Neural crest cell (in vitro differentiated cells): Measurements from ENCODE around the gene ANKRD27. TPM values are rescaled to one million over a fixed set of nuclear protein-coding genes. Genes with fewer than 3 reads are reported as not detected.
"Not testable (repeated sequence)": the region's sequence is repeated elsewhere in the genome, so short reads cannot be mapped to it uniquely, and the experiment has no call there.

ENCODE experiments used
- DNase-seq: peaks from one replicate; pipeline ENCODE4 v3.0.0; 2021; ENCODE audit warnings: low read depth, mixed read lengths, low spot score
- H3K27ac Mint-ChIP-seq: one replicate; pipeline ENCODE4 v1.8.0; 2021; ENCODE audit warnings: mild to moderate bottlenecking, mixed read lengths; ENCODE audit not compliant: unreplicated experiment
- H3K27me3 Mint-ChIP-seq: 2 replicates; pipeline ENCODE4 v1.8.0; 2021; ENCODE audit warnings: low read depth, mild to moderate bottlenecking, mixed read lengths
- H3K36me3 Mint-ChIP-seq: 2 replicates; pipeline ENCODE4 v1.8.0; 2021; ENCODE audit warnings: low read depth, mild to moderate bottlenecking, mixed read lengths
- H3K4me1 Mint-ChIP-seq: 2 replicates; pipeline ENCODE4 v1.8.0; 2021; ENCODE audit warnings: mixed read lengths
- H3K4me3 Mint-ChIP-seq: one replicate; pipeline ENCODE4 v1.8.0; 2021; ENCODE audit warnings: mild to moderate bottlenecking, mixed read lengths
- H3K9me3 Mint-ChIP-seq: 2 replicates; pipeline ENCODE4 v1.8.0; 2021; ENCODE audit warnings: mixed read lengths
- CTCF ChIP-seq: fragments of 200-600 bp; sonication (generic); conservative IDR thresholded peaks from 2 replicates; pipeline ENCODE4 v1.5.0; 2021; ENCODE audit warnings: antibody characterized with exemption, mild to moderate bottlenecking
- total RNA-seq: library from RNA; stranded (reverse); gene quantifications from 2 replicates; pipeline ENCODE4 v1.2.1, GENCODE V29; 2021

Gene ANKRD27
- total RNA-seq, 1 donor from 2014 or later: 25.1 TPM

GRCh38 chr19:32662186-32662585 lies 12.8 kb downstream of the ANKRD27 start:
- Mint-ChIP-seq H3K4me1 (no peaks in the 10 kb centered on the region), H3K9me3 (no peaks in the 10 kb centered on the region), H3K27me3 (no peaks in the 10 kb centered on the region), H3K36me3 (peaks cover 3% of the 10 kb centered on the region), H3K27ac (no peak overlapping the region), H3K4me3 (no peak overlapping the region)
- no peak for TF ChIP-seq CTCF
- DNase-seq: no peak

GRCh38 chr19:32661318-32661717 lies 13.7 kb downstream of the ANKRD27 start:
- Mint-ChIP-seq H3K36me3 (peaks cover 3% of the 10 kb centered on the region), H3K27ac (no peak overlapping the region), H3K4me3 (no peak overlapping the region), H3K9me3 (no peaks in the 10 kb centered on the region), H3K27me3 (no peaks in the 10 kb centered on the region), H3K4me1 (no peaks in the 10 kb centered on the region)
- TF ChIP-seq CTCF: no peak
- no peak for DNase-seq

- DNase-seq: no peak
- Mint-ChIP-seq H3K4me1 (no peaks in the 10 kb centered on the region), H3K27me3 (no peaks in the 10 kb centered on the region), H3K4me3 (no peak overlapping the region), H3K27ac (no peak overlapping the region), H3K9me3 (no peaks in the 10 kb centered on the region), H3K36me3 (no peaks in the 10 kb centered on the region)
- TF ChIP-seq CTCF: no peak
Observed at GRCh38 chr19:32658527-32658926, 16.5 kb downstream of the ANKRD27 start.

GRCh38 chr19:32658075-32658474 lies 16.9 kb downstream of the ANKRD27 start:
- Mint-ChIP-seq H3K27ac (no peak overlapping the region), H3K36me3 (no peaks in the 10 kb centered on the region), H3K4me1 (no peaks in the 10 kb centered on the region), H3K4me3 (no peak overlapping the region), H3K27me3 (no peaks in the 10 kb centered on the region), H3K9me3 (no peaks in the 10 kb centered on the region)
- TF ChIP-seq CTCF: no peak
- DNase-seq: no peak

- not testable (repeated sequence) for H3K9me3 Mint-ChIP-seq, H3K4me1 Mint-ChIP-seq, H3K36me3 Mint-ChIP-seq, H3K27me3 Mint-ChIP-seq, H3K4me3 Mint-ChIP-seq, DNase-seq, H3K27ac Mint-ChIP-seq
Observed at GRCh38 chr19:32656379-32656778, 18.6 kb downstream of the ANKRD27 start.

- Mint-ChIP-seq H3K9me3 (no peaks in the 10 kb centered on the region), H3K4me1 (peaks cover 7% of the 10 kb centered on the region), H3K27me3 (no peaks in the 10 kb centered on the region), H3K36me3 (no peaks in the 10 kb centered on the region), H3K27ac (no peak overlapping the region), H3K4me3 (no peak overlapping the region)
- DNase-seq: no peak
- TF ChIP-seq CTCF: no peak
Observed at GRCh38 chr19:32653599-32653915, 21.4 kb downstream of the ANKRD27 start.
